ENCODE measurements around the gene PXYLP1.

Gene PXYLP1, protein sequence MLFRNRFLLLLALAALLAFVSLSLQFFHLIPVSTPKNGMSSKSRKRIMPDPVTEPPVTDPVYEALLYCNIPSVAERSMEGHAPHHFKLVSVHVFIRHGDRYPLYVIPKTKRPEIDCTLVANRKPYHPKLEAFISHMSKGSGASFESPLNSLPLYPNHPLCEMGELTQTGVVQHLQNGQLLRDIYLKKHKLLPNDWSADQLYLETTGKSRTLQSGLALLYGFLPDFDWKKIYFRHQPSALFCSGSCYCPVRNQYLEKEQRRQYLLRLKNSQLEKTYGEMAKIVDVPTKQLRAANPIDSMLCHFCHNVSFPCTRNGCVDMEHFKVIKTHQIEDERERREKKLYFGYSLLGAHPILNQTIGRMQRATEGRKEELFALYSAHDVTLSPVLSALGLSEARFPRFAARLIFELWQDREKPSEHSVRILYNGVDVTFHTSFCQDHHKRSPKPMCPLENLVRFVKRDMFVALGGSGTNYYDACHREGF

DNA sequence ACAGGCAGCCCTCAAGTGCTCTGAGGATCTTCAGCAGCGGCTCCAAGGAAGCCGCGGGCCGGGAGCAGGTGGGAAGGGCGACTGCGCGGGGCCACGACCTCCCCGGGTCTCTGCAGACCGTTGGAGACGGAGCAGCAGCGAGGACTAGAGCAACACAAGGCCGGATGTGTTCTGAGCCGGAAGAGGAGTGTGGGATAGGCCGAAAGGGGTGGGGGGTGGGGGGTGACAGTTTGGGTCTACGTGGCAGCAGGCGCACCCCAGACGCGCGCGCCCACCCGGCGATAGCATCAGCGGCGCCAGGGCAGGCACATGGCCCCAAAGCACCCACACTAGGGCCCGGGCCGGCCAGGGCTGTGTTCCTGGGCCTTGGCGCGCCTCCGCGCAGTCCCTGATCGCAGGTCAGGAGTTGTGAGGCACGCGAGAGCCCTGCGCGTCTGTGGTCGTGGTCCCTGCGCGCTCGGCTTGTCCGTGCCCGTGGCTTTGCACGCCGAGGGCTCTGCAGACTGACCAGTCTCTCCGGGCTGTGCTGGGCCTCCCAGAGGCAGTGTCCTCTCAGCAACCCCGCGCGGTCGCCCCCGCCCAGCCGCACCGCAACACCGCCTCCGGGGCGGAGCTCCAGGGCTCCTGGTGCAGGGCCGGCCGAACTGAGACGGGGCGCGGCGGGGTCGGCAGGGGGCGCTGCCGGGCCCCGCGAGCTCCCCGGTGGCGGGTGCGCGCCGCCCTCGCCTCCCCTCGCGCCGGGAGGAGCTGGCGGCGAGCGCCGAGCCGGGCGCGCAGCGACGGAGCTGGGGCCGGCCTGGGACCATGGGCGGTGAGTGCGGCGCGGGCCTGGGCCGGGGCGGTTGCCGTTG lies at the start of gene PXYLP1:
TSS of gene PXYLP1 (plus strand) at position 725 of the 851 bp plus-strand sequence. CDS start 28,351 bp downstream, outside the sequence.
- Histone ChIP-seq H4K20me1 (ENCODE audit: control insufficient read depth, insufficient read depth, low read depth, low read length) (no peaks in the 10 kb centered on the region), H3F3A (ENCODE audit: control insufficient read depth, insufficient read depth) (no peaks in the 10 kb centered on the region), H3K79me2 (ENCODE audit: control insufficient read depth, low read length) (no peaks in the 10 kb centered on the region), H3K27ac (ENCODE audit: low read depth, low read length) (peak within 1 kb of the TSS; percentile 67), H3K36me3 (ENCODE audit: control insufficient read depth, low read length) (no peaks in the 10 kb centered on the region), H3K9me3 (ENCODE audit: control insufficient read depth, insufficient read depth, low read length) (no peaks in the 10 kb centered on the region), H3K27me3 (ENCODE audit: control insufficient read depth, low read length) (peaks cover 16% of the 10 kb centered on the region), H3K4me3 (ENCODE audit: low read length) (peak within 1 kb of the TSS; percentile 93), H3K9me2 (replicated peaks; ENCODE audit: control insufficient read depth, low read length) (no peaks in the 10 kb centered on the region), H3K4me2 (ENCODE audit: low read length) (peak within 1 kb of the TSS; percentile 98), H3K4me1 (ENCODE audit: control insufficient read depth, low read length) (peaks cover 16% of the 10 kb centered on the region)
- no peak for TF ChIP-seq EZH2phosphoT487 (IDR thresholded peaks at IDR 0.05; ENCODE audit: borderline replicate concordance, low read length)
- TF ChIP-seq, protein P1, sequence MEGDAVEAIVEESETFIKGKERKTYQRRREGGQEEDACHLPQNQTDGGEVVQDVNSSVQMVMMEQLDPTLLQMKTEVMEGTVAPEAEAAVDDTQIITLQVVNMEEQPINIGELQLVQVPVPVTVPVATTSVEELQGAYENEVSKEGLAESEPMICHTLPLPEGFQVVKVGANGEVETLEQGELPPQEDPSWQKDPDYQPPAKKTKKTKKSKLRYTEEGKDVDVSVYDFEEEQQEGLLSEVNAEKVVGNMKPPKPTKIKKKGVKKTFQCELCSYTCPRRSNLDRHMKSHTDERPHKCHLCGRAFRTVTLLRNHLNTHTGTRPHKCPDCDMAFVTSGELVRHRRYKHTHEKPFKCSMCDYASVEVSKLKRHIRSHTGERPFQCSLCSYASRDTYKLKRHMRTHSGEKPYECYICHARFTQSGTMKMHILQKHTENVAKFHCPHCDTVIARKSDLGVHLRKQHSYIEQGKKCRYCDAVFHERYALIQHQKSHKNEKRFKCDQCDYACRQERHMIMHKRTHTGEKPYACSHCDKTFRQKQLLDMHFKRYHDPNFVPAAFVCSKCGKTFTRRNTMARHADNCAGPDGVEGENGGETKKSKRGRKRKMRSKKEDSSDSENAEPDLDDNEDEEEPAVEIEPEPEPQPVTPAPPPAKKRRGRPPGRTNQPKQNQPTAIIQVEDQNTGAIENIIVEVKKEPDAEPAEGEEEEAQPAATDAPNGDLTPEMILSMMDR (IDR thresholded peaks at IDR 0.05; ENCODE audit: low read depth, low read length, poor library complexity, severe bottlenecking): peak; percentile 50

DNA sequence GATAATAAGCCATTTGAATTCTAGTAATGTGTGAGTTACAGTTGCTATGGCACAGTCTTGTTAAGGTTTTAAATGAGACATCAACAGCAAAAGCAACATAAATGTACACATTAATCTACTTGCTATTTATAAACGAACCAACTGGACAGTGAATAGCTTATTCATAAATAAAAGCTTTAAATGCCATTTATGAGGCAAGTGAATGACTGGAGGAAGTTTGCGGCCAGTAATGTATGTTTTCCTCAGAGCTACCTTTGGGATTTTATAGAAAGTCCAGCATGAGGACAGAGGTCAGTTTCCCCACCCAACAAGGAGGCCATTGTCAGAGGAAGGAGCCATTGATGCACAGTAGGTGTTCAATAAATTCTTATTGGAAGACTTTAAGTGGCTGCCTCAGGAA lies 48.0 kb upstream of the PXYLP1 start:
- TF ChIP-seq, protein P1 (IDR thresholded peaks at IDR 0.05; ENCODE audit: low read depth, low read length, poor library complexity, severe bottlenecking): no peak
- no peak for TF ChIP-seq EZH2phosphoT487 (IDR thresholded peaks at IDR 0.05; ENCODE audit: borderline replicate concordance, low read length)
- Histone ChIP-seq H3K36me3 (ENCODE audit: control insufficient read depth, low read length) (no peaks in the 10 kb centered on the region), H3K4me3 (ENCODE audit: low read length) (no peak overlapping the region), H3K4me2 (ENCODE audit: low read length) (no peak overlapping the region), H3K27ac (ENCODE audit: low read depth, low read length) (no peak overlapping the region), H3K79me2 (ENCODE audit: control insufficient read depth, low read length) (no peaks in the 10 kb centered on the region), H3K9me2 (replicated peaks; ENCODE audit: control insufficient read depth, low read length) (no peaks in the 10 kb centered on the region), H3K27me3 (ENCODE audit: control insufficient read depth, low read length) (peaks cover 9% of the 10 kb centered on the region; the same call in 1 of the 2 replicates), H3K9me3 (ENCODE audit: control insufficient read depth, insufficient read depth, low read length) (no peaks in the 10 kb centered on the region), H4K20me1 (ENCODE audit: control insufficient read depth, insufficient read depth, low read depth, low read length) (no peaks in the 10 kb centered on the region), H3K4me1 (ENCODE audit: control insufficient read depth, low read length) (no peaks in the 10 kb centered on the region), H3F3A (ENCODE audit: control insufficient read depth, insufficient read depth) (no peaks in the 10 kb centered on the region)

DNA sequence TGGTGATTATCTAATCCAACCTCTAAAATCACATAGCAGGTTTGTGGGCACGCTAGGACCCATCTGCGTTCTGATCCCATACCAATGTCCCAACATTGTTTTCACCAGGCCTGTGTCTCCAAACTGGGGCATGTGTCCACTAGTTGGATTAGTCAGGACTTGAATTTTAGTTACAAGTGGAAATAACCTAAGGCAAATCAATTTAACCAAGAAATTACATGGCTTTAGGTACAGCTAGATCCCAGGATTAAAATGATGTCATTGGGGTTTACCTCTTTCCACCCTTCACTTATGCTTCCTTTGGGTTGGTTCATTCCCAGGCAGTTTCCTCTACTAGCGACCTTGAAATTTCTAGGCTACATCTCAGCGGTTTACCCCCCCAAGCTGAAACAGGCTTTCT lies 47.2 kb upstream of the PXYLP1 start:
- Histone ChIP-seq H3K79me2 (ENCODE audit: control insufficient read depth, low read length) (no peaks in the 10 kb centered on the region), H3K4me1 (ENCODE audit: control insufficient read depth, low read length) (no peaks in the 10 kb centered on the region), H3K27ac (ENCODE audit: low read depth, low read length) (no peak overlapping the region), H3K9me2 (replicated peaks; ENCODE audit: control insufficient read depth, low read length) (no peaks in the 10 kb centered on the region), H4K20me1 (ENCODE audit: control insufficient read depth, insufficient read depth, low read depth, low read length) (no peaks in the 10 kb centered on the region), H3K4me3 (ENCODE audit: low read length) (no peak overlapping the region), H3K27me3 (ENCODE audit: control insufficient read depth, low read length) (peaks cover 9% of the 10 kb centered on the region; the same call in 1 of the 2 replicates), H3K4me2 (ENCODE audit: low read length) (no peak overlapping the region), H3K9me3 (ENCODE audit: control insufficient read depth, insufficient read depth, low read length) (no peaks in the 10 kb centered on the region), H3F3A (ENCODE audit: control insufficient read depth, insufficient read depth) (no peaks in the 10 kb centered on the region), H3K36me3 (ENCODE audit: control insufficient read depth, low read length) (no peaks in the 10 kb centered on the region)
- no peak for TF ChIP-seq EZH2phosphoT487 (IDR thresholded peaks at IDR 0.05; ENCODE audit: borderline replicate concordance, low read length)
- TF ChIP-seq, protein P1 (IDR thresholded peaks at IDR 0.05; ENCODE audit: low read depth, low read length, poor library complexity, severe bottlenecking): no peak
